CD14-positive monocyte (primary cell): ENCODE results near the gene NARS2. TPM values are rescaled to one million over a fixed set of nuclear protein-coding genes. Genes with fewer than 3 reads are reported as not detected.

ENCODE experiments used
- DNase-seq, 3 donors: peaks; one replicate each; pipeline ENCODE4 v3.0.0-alpha.2; 2011 to 2022
- H2AFZ ChIP-seq: 2 replicates; pipeline ENCODE4 v1.6.0; 2012; ENCODE audit warnings: mild to moderate bottlenecking, low read depth, low read length, inconsistent platforms; ENCODE audit not compliant: insufficient read depth, poor library complexity, severe bottlenecking
- H3K27ac ChIP-seq, 2 donors: 1 replicate in 1 of 2; 2 replicates in 1 of 2; pipeline ENCODE4 v1.5.1; 2012 to 2013; ENCODE audit warnings: low read length in 2 of 2, control low read depth in 1 of 2, inconsistent platforms in 1 of 2, low read depth in 1 of 2, mild to moderate bottlenecking in 1 of 2
- H3K27me3 ChIP-seq, 2 donors: one replicate each; pipeline versions ENCODE4 v1.6.0 to v1.6.1; 2011 to 2013; ENCODE audit warnings: low read length in 2 of 2; ENCODE audit not compliant: control insufficient read depth in 2 of 2, insufficient read depth in 2 of 2
- H3K36me3 ChIP-seq, 2 donors: replicated peaks in 1 of 2; 1 replicate in 1 of 2; 2 replicates in 1 of 2; pipeline versions ENCODE4 v1.5.1 to v1.6.1; 2012 to 2013; ENCODE audit warnings: low read length in 2 of 2, control low read depth in 1 of 2, inconsistent platforms in 1 of 2, mild to moderate bottlenecking in 1 of 2; ENCODE audit not compliant: insufficient read depth in 2 of 2, control insufficient read depth in 1 of 2
- H3K4me1 ChIP-seq, 2 donors: 1 replicate in 1 of 2; 2 replicates in 1 of 2; pipeline versions ENCODE4 v1.5.1 to v1.6.1; 2012 to 2013; ENCODE audit warnings: low read length in 2 of 2, control low read depth in 1 of 2, inconsistent platforms in 1 of 2, mild to moderate bottlenecking in 1 of 2, moderate library complexity in 1 of 2; ENCODE audit not compliant: insufficient read depth in 2 of 2, control insufficient read depth in 1 of 2
- H3K4me2 ChIP-seq: replicated peaks from 2 replicates; pipeline ENCODE3; 2012; ENCODE audit warnings: low read length, moderate library complexity, mild to moderate bottlenecking; ENCODE audit not compliant: poor library complexity, severe bottlenecking; ENCODE audit errors: extremely low read depth
- H3K4me3 ChIP-seq, 3 experiments: fragments of 200-600 bp in 1 of 3; sonication (generic) in 1 of 3; replicated peaks in 1 of 3; 1 replicate in 2 of 3; 2 replicates in 1 of 3; pipeline ENCODE4 v1.5.1; 2011 to 2013; ENCODE audit warnings: low read length in 3 of 3, mild to moderate bottlenecking in 3 of 3, control low read depth in 2 of 3, low read depth in 2 of 3, inconsistent platforms in 1 of 3, moderate library complexity in 1 of 3
- H3K79me2 ChIP-seq: 2 replicates; pipeline ENCODE4 v1.6.0; 2012; ENCODE audit warnings: mild to moderate bottlenecking, control low read depth, inconsistent platforms, low read length, moderate library complexity; ENCODE audit not compliant: insufficient read depth
- H3K9ac ChIP-seq: 2 replicates; pipeline ENCODE4 v1.6.0; 2017; ENCODE audit warnings: low read length, mild to moderate bottlenecking; ENCODE audit not compliant: insufficient read depth, poor library complexity, severe bottlenecking
- H3K9me3 ChIP-seq, 2 donors: replicated peaks in 1 of 2; 1 replicate in 1 of 2; 2 replicates in 1 of 2; pipeline versions ENCODE4 v1.5.1 to v1.6.1; 2012 to 2013; ENCODE audit warnings: low read length in 2 of 2, control low read depth in 1 of 2; ENCODE audit not compliant: control insufficient read depth in 1 of 2, insufficient read depth in 1 of 2
- H4K20me1 ChIP-seq: 2 replicates; pipeline ENCODE4 v1.6.0; 2012; ENCODE audit warnings: mild to moderate bottlenecking, low read length, control low read depth, moderate library complexity; ENCODE audit not compliant: insufficient read depth
- H3K27ac Mint-ChIP-seq, 7 donors: one replicate each; pipeline ENCODE4 v1.8.0; 2020; ENCODE audit warnings: mild to moderate bottlenecking in 7 of 7, mixed read lengths in 7 of 7, moderate library complexity in 6 of 7, inconsistent platforms in 2 of 7
- H3K27me3 Mint-ChIP-seq, 3 donors: one replicate each; pipeline ENCODE4 v1.8.0; 2021 to 2022; ENCODE audit warnings: low read depth in 3 of 3, mild to moderate bottlenecking in 3 of 3, mixed read lengths in 3 of 3, moderate library complexity in 3 of 3, inconsistent platforms in 1 of 3
- H3K36me3 Mint-ChIP-seq, 2 donors: one replicate each; pipeline ENCODE4 v1.8.0; 2020; ENCODE audit warnings: mixed read lengths in 2 of 2, inconsistent platforms in 1 of 2, mild to moderate bottlenecking in 1 of 2
- H3K4me1 Mint-ChIP-seq: one replicate; pipeline ENCODE4 v1.8.0; 2020; ENCODE audit warnings: mild to moderate bottlenecking, mixed read lengths
- H3K4me3 Mint-ChIP-seq, 2 donors: one replicate each; pipeline ENCODE4 v1.8.0; 2020; ENCODE audit warnings: mild to moderate bottlenecking in 2 of 2, mixed read lengths in 2 of 2, moderate library complexity in 1 of 2
- H3K9me3 Mint-ChIP-seq, 7 donors: one replicate each; pipeline ENCODE4 v1.8.0; 2020 to 2022; ENCODE audit warnings: mixed read lengths in 7 of 7, mild to moderate bottlenecking in 6 of 7, moderate library complexity in 6 of 7, inconsistent platforms in 2 of 7
- WGBS: methylation state at CpG from one replicate; pipeline ENCODE4 v1.1.5; 2013; ENCODE audit warnings: missing lambda C conversion rate; ENCODE audit not compliant: insufficient coverage; 5-methylcytosine and 5-hydroxymethylcytosine counted together
- intact Hi-C, 2 donors: fragments of 100-400 bp; cut with micrococcal nuclease; formaldehyde crosslinking; loops; one replicate each; pipeline versions ENCODE4 v1.15.0 to v1.15.1; 2023
- polyA plus RNA-seq, 3 donors: library from polyadenylated mRNA; depleted of rRNA in 1 of 3; unstranded in 2 of 3; stranded (reverse) in 1 of 3; fragments of 300-500 nt in 2 of 3; fragments of >200 nt in 1 of 3; fragmentation: Illumina TruSeq in 2 of 3; gene quantifications; 1 replicate in 2 of 3; 2 replicates in 1 of 3; pipeline ENCODE4 v1.2.3, GENCODE V29; 2012 to 2021
- TF ChIP-seq, protein P1 (sequence below): fragments of 200-600 bp; IDR thresholded peaks from one replicate; pipeline ENCODE4 v1.8.0; 2022; ENCODE audit warnings: antibody characterized with exemption, mild to moderate bottlenecking

The NARS2 gene
- polyA plus RNA-seq, 3 donors = 4.3 to 6.6 (median 4.9) TPM

DNA sequence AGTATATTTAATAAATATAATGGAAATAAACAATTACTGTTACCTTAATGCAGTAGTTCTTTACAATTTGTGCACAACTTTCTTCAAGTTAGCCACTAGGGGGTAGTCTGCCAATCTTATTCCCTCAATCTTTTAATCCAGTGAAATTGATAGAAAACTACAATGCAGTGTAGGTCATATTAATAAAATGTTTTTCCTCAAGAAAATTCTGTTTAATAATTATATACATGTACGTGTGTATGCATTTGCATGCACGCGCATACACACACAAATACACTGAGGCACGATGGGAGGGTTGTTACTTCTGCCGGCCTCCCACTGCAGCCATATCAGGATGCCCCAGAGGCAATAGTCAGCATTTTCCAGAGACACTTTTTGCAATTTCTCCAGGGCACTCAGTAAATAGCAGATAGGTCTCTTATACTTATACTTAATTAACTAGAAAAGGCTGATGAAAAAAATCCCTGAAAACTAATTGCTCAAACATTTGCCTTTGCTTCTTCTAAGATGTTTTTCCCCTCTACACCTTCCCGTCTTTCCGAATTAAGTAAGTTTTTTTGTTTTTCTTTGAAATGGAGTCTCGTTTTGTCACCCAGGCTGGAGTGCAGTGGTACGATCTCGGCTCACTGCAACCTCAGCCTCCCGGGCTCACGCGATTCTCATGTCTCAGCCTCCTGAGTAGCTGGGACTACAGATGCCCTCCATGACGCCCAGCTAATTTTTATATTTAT, 160.2 kb downstream of the NARS2 start:
- Histone ChIP-seq H4K20me1 (peaks cover 62% of the 10 kb centered on the region), H2AFZ (no peak overlapping the region), H3K9ac (no peak overlapping the region), H3K27me3 (no peaks in the 10 kb centered on the region), H3K4me1 (peaks cover 52 to 60% of the 10 kb centered on the region in 2 donors), H3K79me2 (peaks cover 89% of the 10 kb centered on the region), H3K4me2 (peak overlapping the region; percentile 89), H3K36me3 (peaks cover 0 to 9% of the 10 kb centered on the region in 2 donors), H3K27ac (peak overlapping the region in 1 of 2 donors; percentile 43), H3K9me3 (peaks cover 5 to 10% of the 10 kb centered on the region in 2 donors), H3K4me3 (peak overlapping the region in 1 of 3 experiments; percentile 94)
- peak in 1 of 3 donors; percentile 39 for DNase-seq
- Mint-ChIP-seq H3K4me3 (no peak overlapping the region), H3K27me3 (peaks cover 0 to 6% (median 0%) of the 10 kb centered on the region in 3 donors), H3K36me3 (peaks cover 27 to 31% of the 10 kb centered on the region in 2 donors), H3K4me1 (peaks cover 56% of the 10 kb centered on the region), H3K27ac (peak overlapping the region in 6 of 7 donors; percentile 50 to 87 (median 72)), H3K9me3 (peaks cover 7 to 13% (median 9%) of the 10 kb centered on the region in 7 donors)
- TF ChIP-seq, protein P1, sequence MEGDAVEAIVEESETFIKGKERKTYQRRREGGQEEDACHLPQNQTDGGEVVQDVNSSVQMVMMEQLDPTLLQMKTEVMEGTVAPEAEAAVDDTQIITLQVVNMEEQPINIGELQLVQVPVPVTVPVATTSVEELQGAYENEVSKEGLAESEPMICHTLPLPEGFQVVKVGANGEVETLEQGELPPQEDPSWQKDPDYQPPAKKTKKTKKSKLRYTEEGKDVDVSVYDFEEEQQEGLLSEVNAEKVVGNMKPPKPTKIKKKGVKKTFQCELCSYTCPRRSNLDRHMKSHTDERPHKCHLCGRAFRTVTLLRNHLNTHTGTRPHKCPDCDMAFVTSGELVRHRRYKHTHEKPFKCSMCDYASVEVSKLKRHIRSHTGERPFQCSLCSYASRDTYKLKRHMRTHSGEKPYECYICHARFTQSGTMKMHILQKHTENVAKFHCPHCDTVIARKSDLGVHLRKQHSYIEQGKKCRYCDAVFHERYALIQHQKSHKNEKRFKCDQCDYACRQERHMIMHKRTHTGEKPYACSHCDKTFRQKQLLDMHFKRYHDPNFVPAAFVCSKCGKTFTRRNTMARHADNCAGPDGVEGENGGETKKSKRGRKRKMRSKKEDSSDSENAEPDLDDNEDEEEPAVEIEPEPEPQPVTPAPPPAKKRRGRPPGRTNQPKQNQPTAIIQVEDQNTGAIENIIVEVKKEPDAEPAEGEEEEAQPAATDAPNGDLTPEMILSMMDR = peak; percentile 76
- 97% methylated on average over 6 of the region's 14 CpGs for WGBS
- intact Hi-C loops = loop anchor here in 1 of 2 donors (2.0 to 5.0 kb wide), 3 partner anchors 18 to 148 kb away; no protein-coding TSS in a partner anchor

DNA sequence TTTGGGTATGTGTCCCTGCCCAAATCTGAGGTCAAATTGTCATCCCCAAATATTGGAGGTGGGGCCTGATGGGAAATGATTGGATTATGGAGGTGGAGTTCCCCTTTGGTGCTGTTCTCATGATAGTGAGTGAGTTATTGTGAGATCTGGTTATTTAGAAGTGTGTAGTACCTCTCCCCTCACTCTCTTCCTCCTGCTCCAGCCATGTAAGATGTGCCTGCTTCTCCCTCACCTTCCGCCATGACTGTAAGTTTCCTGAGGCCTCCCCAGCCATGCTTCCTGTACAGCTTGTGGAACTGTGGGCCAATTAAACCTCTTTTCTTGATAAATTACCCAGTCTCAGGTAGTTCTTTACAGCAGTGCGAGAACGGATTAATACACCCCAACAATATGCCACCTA, 166.0 kb downstream of the NARS2 start:
- no peak for DNase-seq
- Histone ChIP-seq H3K27me3 (no peaks in the 10 kb centered on the region), H3K4me1 (peaks cover 24 to 40% of the 10 kb centered on the region in 2 donors), H3K79me2 (peaks cover 100% of the 10 kb centered on the region), H3K36me3 (peaks cover 0 to 24% of the 10 kb centered on the region in 2 donors), H3K4me2 (no peak overlapping the region), H3K9me3 (peaks cover 10 to 13% of the 10 kb centered on the region in 2 donors), H3K9ac (no peak overlapping the region), H3K4me3 (no peak overlapping the region), H4K20me1 (peaks cover 99% of the 10 kb centered on the region), H2AFZ (no peak overlapping the region), H3K27ac (peak overlapping the region in 1 of 2 donors; percentile 59)
- TF ChIP-seq, protein P1 = no peak
- intact Hi-C loops = no loop called here
- Mint-ChIP-seq H3K27ac (peak overlapping the region in 6 of 7 donors; percentile 23 to 76 (median 69)), H3K36me3 (peaks cover 51 to 55% of the 10 kb centered on the region in 2 donors), H3K27me3 (peaks cover 0 to 1% (median 1%) of the 10 kb centered on the region in 3 donors), H3K9me3 (peaks cover 12 to 20% (median 13%) of the 10 kb centered on the region in 7 donors), H3K4me3 (no peak overlapping the region), H3K4me1 (peaks cover 60% of the 10 kb centered on the region)
- 78% methylated on average over 1 of the region's 3 CpGs for WGBS
